ENCODE data around the gene HTR3B. TPM values are rescaled to one million over a fixed set of nuclear protein-coding genes. Genes with fewer than 3 reads are reported as not detected.

The HTR3B gene
- total RNA-seq, 4 donors from 2014 or later: not detected

DNA sequence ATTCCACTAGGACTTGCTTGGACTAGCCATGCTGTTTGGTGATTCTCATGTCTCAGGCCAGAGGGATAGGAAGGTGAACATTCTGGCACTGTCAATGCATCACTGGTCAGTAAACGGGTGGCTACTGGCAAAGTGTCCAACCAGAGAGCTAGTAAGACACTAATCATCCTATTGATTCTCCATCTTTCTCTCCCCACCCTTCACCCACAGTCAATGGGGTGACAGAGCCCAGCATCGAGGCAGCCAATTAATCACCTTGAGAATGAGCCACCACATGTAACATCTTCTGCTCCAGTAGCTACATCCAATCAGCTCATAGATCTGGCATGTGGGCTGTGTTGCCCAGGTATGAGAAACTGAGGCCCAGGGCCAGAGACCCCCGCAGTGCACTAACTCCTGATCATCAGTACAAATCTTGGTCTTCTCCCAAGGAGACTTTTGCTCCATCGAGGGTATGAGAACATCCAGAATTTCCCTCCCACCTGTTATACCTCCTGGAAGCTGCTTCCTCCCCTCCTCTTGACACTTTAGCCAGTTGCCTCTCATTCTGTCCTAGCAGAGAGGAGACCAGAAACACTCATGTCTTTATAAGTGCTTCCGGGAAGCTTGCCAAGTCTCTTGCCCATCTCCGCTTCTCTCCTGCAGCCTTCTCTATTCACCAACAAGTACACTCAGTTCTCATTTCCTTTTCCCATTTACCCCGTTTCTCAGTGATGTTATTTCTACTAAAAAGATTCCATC is 87.3 kb downstream of the HTR3B start:
- intact Hi-C loops (cut with DNase I): loop anchor here (5.0 kb wide), 1 partner anchor 270 kb away; no protein-coding TSS in a partner anchor
- Histone ChIP-seq H3K27ac (replicated peaks in 1 of 4) (no peak overlapping the region), H3K9me3 (no peaks in the 10 kb centered on the region), H3K4me1 (no peaks in the 10 kb centered on the region), H3K27me3 (peaks cover 0 to 82% (median 5%) of the 10 kb centered on the region in 4 donors), H3K4me3 (no peak overlapping the region), H3K36me3 (no peaks in the 10 kb centered on the region)
- no peak for TF ChIP-seq POLR2AphosphoS5 (IDR thresholded peaks at IDR 0.05)
- no peak for TF ChIP-seq EP300 (IDR thresholded peaks at IDR 0.05)
- TF ChIP-seq POLR2A (IDR thresholded peaks at IDR 0.05; ENCODE audit: low read depth): no peak
- TF ChIP-seq, protein P1, sequence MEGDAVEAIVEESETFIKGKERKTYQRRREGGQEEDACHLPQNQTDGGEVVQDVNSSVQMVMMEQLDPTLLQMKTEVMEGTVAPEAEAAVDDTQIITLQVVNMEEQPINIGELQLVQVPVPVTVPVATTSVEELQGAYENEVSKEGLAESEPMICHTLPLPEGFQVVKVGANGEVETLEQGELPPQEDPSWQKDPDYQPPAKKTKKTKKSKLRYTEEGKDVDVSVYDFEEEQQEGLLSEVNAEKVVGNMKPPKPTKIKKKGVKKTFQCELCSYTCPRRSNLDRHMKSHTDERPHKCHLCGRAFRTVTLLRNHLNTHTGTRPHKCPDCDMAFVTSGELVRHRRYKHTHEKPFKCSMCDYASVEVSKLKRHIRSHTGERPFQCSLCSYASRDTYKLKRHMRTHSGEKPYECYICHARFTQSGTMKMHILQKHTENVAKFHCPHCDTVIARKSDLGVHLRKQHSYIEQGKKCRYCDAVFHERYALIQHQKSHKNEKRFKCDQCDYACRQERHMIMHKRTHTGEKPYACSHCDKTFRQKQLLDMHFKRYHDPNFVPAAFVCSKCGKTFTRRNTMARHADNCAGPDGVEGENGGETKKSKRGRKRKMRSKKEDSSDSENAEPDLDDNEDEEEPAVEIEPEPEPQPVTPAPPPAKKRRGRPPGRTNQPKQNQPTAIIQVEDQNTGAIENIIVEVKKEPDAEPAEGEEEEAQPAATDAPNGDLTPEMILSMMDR (IDR thresholded peaks at IDR 0.05): no peak
- 55% methylated on average over 7 of the region's 7 CpGs for WGBS
- DNase-seq (ENCODE audit: extremely low spot score): no peak

DNA sequence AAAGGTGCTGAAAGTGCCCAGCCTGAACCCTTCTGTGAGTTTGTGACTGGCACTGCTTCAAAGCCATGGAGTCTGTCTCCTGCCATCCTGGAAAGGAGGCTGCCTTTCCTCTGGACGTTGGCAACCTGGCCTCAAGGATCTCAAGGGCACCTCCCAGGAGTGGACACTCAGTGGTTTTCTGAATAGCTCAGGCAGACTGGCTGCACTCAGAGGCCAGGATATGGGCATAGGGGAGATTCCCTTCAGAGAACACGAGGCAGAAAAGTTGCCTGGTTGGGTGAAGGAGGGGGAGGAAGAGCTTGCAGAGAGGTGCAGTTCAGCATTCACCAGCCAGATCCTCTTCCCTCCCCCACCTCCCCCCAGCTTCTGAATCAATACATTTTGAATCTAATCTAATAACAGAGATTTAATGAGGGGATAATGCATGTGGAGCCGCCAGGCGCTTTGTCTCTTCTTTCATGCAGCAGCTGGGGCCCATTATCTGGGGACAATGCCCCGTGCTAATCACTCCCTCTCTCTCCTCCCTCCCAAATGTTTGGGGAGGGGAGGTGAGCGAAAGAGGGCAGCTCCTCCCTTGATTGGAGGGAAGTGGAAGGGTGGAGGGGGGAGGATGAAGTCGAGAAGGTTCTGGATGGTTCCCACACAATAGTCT is 88.0 kb downstream of the HTR3B start:
- 37% methylated on average over 7 of the region's 7 CpGs for WGBS
- intact Hi-C loops (cut with DNase I): loop anchor here (5.0 kb wide), 1 partner anchor 270 kb away; no protein-coding TSS in a partner anchor
- Histone ChIP-seq H3K9me3 (no peaks in the 10 kb centered on the region), H3K27ac (replicated peaks in 1 of 4) (no peak overlapping the region), H3K27me3 (peaks cover 0 to 79% (median 5%) of the 10 kb centered on the region in 4 donors), H3K4me3 (no peak overlapping the region), H3K36me3 (no peaks in the 10 kb centered on the region), H3K4me1 (peaks cover 0 to 6% (median 0%) of the 10 kb centered on the region in 4 donors)
- no peak for TF ChIP-seq POLR2AphosphoS5 (IDR thresholded peaks at IDR 0.05)
- TF ChIP-seq, protein P1 (IDR thresholded peaks at IDR 0.05): no peak
- no peak for TF ChIP-seq POLR2A (IDR thresholded peaks at IDR 0.05; ENCODE audit: low read depth)
- no peak for TF ChIP-seq EP300 (IDR thresholded peaks at IDR 0.05)
- DNase-seq (ENCODE audit: extremely low spot score): no peak

DNA sequence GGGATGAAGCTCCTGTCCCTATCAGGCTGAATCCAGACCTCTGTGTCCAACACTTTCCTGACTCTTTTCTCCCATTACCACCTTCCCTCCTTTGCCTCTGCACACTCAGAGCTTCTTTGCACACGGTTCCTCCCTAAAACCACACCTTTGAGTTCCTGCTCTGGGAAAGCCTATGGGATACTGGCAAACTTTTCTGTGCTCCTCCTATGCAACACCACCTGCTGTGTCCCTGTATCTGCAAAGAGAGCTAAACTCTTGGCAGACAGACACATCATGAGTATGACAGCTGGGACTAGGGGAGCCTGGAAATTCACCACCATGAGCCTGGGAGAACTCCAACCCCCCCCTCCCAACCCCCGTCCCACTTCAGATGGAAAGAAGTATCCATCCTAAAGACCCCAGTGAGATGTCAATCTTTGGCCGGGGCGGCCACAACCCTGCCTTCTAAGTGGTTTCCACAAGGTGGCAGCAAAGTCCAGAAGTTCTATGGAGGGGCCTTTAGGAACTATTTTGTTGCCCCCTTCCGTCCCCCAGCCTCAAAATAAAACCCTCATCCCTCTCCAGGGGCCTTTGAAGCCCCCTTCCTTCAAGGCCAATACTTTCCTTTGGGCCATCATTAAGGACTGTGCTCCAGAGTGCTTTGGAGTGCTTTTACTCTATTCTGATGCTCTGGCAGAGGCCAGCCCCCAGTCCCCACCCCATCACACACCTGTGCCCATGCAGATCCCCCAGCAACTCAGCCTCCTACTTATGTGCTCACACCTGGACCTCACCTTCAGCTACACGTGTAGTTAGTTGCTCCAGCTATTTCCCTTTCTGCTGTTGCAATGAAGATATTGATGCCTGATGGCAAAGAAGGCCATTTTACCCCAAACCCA is 89.7 kb downstream of the HTR3B start:
- H3K27me3 ChIP-seq: peaks cover 0 to 79% (median 10%) of the 10 kb centered on the region in 4 donors
- intact Hi-C loops (cut with DNase I): loop anchor here (5.0 kb wide), 1 partner anchor 268 kb away; no protein-coding TSS in a partner anchor

More for the DNA sequence above, 89.7 kb downstream of the HTR3B start:
- Histone ChIP-seq H3K9me3 (no peaks in the 10 kb centered on the region), H3K36me3 (no peaks in the 10 kb centered on the region), H3K27ac (replicated peaks in 1 of 4) (no peak overlapping the region), H3K4me3 (no peak overlapping the region), H3K4me1 (peaks cover 0 to 7% (median 0%) of the 10 kb centered on the region in 4 donors)
- WGBS: 9% methylated on average over 5 of the region's 6 CpGs
- TF ChIP-seq, protein P1 (IDR thresholded peaks at IDR 0.05): peak; percentile 65 to 79 (median 67)
- TF ChIP-seq POLR2AphosphoS5 (IDR thresholded peaks at IDR 0.05) (no peak), POLR2A (IDR thresholded peaks at IDR 0.05; ENCODE audit: low read depth) (no peak), EP300 (IDR thresholded peaks at IDR 0.05) (no peak)
- no peak for DNase-seq (ENCODE audit: extremely low spot score)

Small RNAs within 50 kb of the gene (small RNA-seq; reads per million reads assigned to genes)
- 0 reads per million in 3 donors for gene RNU6-1107P

Other genes starting within 250 kb of the HTR3B start
- under 1 TPM; 0.26 to 0.83 (median 0.37) TPM for gene TMPRSS5, start 198.5 kb upstream of the HTR3B start, total RNA-seq
- gene ZW10, start 131.1 kb upstream of the HTR3B start, total RNA-seq: 10 to 100 TPM in 1 of 4 donors, 1 to 10 TPM in 3; 8.8 to 10.9 (median 9.4) TPM
- not detected for gene CLDN25, start 125.0 kb upstream of the HTR3B start, total RNA-seq
- gene USP28, start 29.2 kb upstream of the HTR3B start, total RNA-seq: 10 to 100 TPM; 25.2 to 45.9 (median 35.3) TPM
- gene HTR3A, start 70.3 kb downstream of the HTR3B start, total RNA-seq: 1 to 10 TPM in 2 of 4 donors, under 1 TPM in 2; 0.42 to 1.8 (median 0.90) TPM
- 100 to 1,000 TPM; 175 to 319 (median 222) TPM for gene ZBTB16, start 154.9 kb downstream of the HTR3B start, total RNA-seq